ENCODE data around the gene PLCB4.

The PLCB4 gene

DNA sequence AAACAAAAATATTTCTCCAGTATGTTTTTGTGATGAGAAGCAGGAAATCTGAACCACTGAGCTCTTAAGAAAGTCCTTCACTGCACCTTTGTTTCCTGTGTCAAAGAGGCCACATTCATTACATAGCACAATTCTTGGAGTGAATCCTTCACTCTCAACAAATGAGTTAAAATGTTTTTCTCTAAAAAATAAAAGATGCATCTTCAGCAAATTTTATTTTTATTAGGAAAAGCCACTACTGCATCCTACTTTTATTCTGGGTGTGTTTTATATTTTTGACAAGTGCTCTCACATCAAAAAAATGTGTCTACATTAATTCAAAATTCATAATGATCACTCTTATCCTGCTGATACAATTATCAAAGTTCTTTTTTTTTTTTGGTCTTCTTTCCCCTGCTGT is 76.3 kb downstream of the PLCB4 start:
- TF ChIP-seq, protein P1, sequence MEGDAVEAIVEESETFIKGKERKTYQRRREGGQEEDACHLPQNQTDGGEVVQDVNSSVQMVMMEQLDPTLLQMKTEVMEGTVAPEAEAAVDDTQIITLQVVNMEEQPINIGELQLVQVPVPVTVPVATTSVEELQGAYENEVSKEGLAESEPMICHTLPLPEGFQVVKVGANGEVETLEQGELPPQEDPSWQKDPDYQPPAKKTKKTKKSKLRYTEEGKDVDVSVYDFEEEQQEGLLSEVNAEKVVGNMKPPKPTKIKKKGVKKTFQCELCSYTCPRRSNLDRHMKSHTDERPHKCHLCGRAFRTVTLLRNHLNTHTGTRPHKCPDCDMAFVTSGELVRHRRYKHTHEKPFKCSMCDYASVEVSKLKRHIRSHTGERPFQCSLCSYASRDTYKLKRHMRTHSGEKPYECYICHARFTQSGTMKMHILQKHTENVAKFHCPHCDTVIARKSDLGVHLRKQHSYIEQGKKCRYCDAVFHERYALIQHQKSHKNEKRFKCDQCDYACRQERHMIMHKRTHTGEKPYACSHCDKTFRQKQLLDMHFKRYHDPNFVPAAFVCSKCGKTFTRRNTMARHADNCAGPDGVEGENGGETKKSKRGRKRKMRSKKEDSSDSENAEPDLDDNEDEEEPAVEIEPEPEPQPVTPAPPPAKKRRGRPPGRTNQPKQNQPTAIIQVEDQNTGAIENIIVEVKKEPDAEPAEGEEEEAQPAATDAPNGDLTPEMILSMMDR (IDR thresholded peaks at IDR 0.05; ENCODE audit: insufficient read depth, low read length, poor library complexity, severe bottlenecking) = no peak
- no peak for TF ChIP-seq EZH2phosphoT487 (conservative IDR thresholded peaks at IDR 0.05; ENCODE audit: low read length)
- Histone ChIP-seq H4K20me1 (ENCODE audit: low read depth, low read length) (no peaks in the 10 kb centered on the region), H3K9me2 (replicated peaks; ENCODE audit: insufficient read depth, low read length) (no peaks in the 10 kb centered on the region), H2AFZ (ENCODE audit: low read depth, low read length, severe bottlenecking) (no peak overlapping the region), H3K4me2 (ENCODE audit: low read depth, low read length, poor library complexity, severe bottlenecking) (no peak overlapping the region), H3K9ac (ENCODE audit: low read length) (no peak overlapping the region), H3K79me2 (ENCODE audit: insufficient read depth, low read length) (no peaks in the 10 kb centered on the region), H3K27me3 (ENCODE audit: low read length) (no peaks in the 10 kb centered on the region), H3K27ac (ENCODE audit: low read depth, low read length) (no peak overlapping the region), H3K9me3 (ENCODE audit: insufficient read depth, low read length) (no peaks in the 10 kb centered on the region), H3F3A (ENCODE audit: insufficient read depth) (no peaks in the 10 kb centered on the region), H3K36me3 (ENCODE audit: low read length) (no peaks in the 10 kb centered on the region), H3K4me3 (ENCODE audit: insufficient read depth, low read length, poor library complexity, severe bottlenecking) (no peak overlapping the region)

GRCh38 chr20:9146649-9147048 is 77.8 kb downstream of the PLCB4 start:
- Histone ChIP-seq H3K36me3 (ENCODE audit: low read length) (no peaks in the 10 kb centered on the region), H3K4me3 (ENCODE audit: insufficient read depth, low read length, poor library complexity, severe bottlenecking) (no peak overlapping the region), H3K9me2 (replicated peaks; ENCODE audit: insufficient read depth, low read length) (no peaks in the 10 kb centered on the region), H3K9ac (ENCODE audit: low read length) (no peak overlapping the region), H4K20me1 (ENCODE audit: low read depth, low read length) (no peaks in the 10 kb centered on the region), H3K27me3 (ENCODE audit: low read length) (no peaks in the 10 kb centered on the region), H3K9me3 (ENCODE audit: insufficient read depth, low read length) (no peaks in the 10 kb centered on the region), H3F3A (ENCODE audit: insufficient read depth) (no peaks in the 10 kb centered on the region), H3K4me2 (ENCODE audit: low read depth, low read length, poor library complexity, severe bottlenecking) (no peak overlapping the region), H3K27ac (ENCODE audit: low read depth, low read length) (no peak overlapping the region), H2AFZ (ENCODE audit: low read depth, low read length, severe bottlenecking) (no peak overlapping the region), H3K79me2 (ENCODE audit: insufficient read depth, low read length) (no peaks in the 10 kb centered on the region)
- TF ChIP-seq EZH2phosphoT487 (conservative IDR thresholded peaks at IDR 0.05; ENCODE audit: low read length) = no peak
- TF ChIP-seq, protein P1 (IDR thresholded peaks at IDR 0.05; ENCODE audit: insufficient read depth, low read length, poor library complexity, severe bottlenecking) = no peak

GRCh38 chr20:9147547-9148024 is 78.7 kb downstream of the PLCB4 start:
- Histone ChIP-seq H3K27ac (ENCODE audit: low read depth, low read length) (no peak overlapping the region), H3K79me2 (ENCODE audit: insufficient read depth, low read length) (no peaks in the 10 kb centered on the region), H3K36me3 (ENCODE audit: low read length) (no peaks in the 10 kb centered on the region), H3K4me2 (ENCODE audit: low read depth, low read length, poor library complexity, severe bottlenecking) (no peak overlapping the region), H4K20me1 (ENCODE audit: low read depth, low read length) (no peaks in the 10 kb centered on the region), H3F3A (ENCODE audit: insufficient read depth) (no peaks in the 10 kb centered on the region), H3K27me3 (ENCODE audit: low read length) (no peaks in the 10 kb centered on the region), H2AFZ (ENCODE audit: low read depth, low read length, severe bottlenecking) (no peak overlapping the region), H3K4me3 (ENCODE audit: insufficient read depth, low read length, poor library complexity, severe bottlenecking) (no peak overlapping the region), H3K9me3 (ENCODE audit: insufficient read depth, low read length) (no peaks in the 10 kb centered on the region), H3K9ac (ENCODE audit: low read length) (no peak overlapping the region), H3K9me2 (replicated peaks; ENCODE audit: insufficient read depth, low read length) (no peaks in the 10 kb centered on the region)
- TF ChIP-seq EZH2phosphoT487 (conservative IDR thresholded peaks at IDR 0.05; ENCODE audit: low read length) = no peak
- TF ChIP-seq, protein P1 (IDR thresholded peaks at IDR 0.05; ENCODE audit: insufficient read depth, low read length, poor library complexity, severe bottlenecking) = no peak

Data from SU-DHL-6 (cell line).